Stimulated activated CD8-positive, alpha-beta memory T cell treated with anti-CD3 and anti-CD28 coated beads, Interleukin-7, amount 100 ng/mL, for 1 hour (primary cell): ENCODE measurements around the gene CCDC134.

Experiments used
- DNase-seq, 2 donors: peaks; one replicate each; pipeline ENCODE4 v3.0.0-alpha.2; 2020; ENCODE audit warnings: low read depth in 2 of 2

Gene CCDC134

GRCh38 chr22:41800348-41801146, at the start of gene CCDC134:
TSS of gene CCDC134 (plus strand) at chr22:41800679. CDS start at chr22:41808891, 8,212 bp downstream.
- DNase-seq, result peak; percentile 74 to 77

DNA sequence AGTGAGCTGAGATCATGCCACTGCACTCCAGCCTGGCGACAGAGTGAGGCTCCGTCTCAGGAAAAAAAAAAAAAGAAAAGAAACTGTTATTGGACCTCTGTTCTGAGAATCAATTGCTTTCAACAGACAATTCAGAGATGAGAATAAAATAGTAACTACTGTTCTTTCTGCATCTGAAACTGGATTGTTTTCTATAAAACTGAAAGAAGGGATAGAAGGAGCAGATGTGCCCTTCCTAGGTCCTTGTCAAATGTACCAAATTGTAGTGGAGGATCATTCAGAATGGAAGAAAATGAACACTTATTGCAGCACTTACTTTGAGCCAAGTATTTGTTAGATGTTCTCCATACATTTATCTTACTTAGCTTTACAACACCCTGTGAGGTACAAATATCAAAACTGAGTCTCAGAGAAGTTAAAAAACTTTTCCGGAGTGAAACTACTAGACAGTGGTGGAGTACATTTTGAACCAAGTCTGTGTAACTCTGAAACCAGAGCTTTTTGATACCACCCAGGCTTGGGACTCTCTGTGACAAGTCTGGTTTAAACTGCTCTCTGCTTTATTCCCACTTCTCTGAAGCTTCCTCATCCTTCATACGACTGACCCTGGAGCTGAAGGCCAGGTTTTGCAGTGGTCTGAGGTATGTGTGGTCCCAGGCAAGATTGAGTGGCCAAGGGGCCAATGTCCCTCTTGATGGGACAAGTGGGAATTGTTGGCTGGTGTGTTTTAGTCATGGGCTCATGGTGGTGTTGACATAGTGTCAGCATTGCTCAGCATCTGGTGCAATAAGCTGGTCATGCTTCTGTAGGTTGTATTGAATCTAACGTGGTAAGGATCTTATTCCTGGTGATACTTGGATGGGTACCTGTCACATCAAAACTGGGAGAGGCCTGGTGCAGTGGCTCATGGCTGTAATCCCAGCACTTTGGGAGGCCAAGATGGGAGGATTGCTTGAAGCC, 48.2 kb upstream of the CCDC134 start:
- DNase-seq, result no peak

- DNase-seq, result no peak
Measured at GRCh38 chr22:41753984-41754383, 46.5 kb upstream of the CCDC134 start.

- no peak for DNase-seq
Measured at GRCh38 chr22:41757502-41757901, 43.0 kb upstream of the CCDC134 start.

DNA sequence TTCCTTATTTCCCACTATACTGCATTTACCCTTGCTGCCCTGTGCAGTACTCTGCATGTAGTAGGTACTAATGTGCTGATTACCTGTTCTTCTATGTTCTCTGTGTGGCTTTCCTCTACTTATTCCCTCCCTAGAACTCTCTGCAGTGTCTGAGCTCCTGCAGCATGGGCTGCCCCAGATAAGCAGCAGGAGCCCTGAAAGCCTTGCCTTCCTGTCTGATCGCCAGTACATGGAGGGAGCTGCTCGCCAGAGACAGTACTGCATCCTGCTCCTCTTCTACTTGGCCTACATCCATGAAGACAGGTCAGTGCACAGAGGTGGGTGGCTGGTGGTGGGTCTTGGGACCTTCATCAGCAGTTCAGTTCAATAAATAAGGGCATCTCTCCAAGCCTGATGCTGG, 42.2 kb upstream of the CCDC134 start:
- DNase-seq, result no peak

GRCh38 chr22:41762980-41763779, 37.3 kb upstream of the CCDC134 start:
- no peak for DNase-seq

GRCh38 chr22:41766476-41766875, 34.0 kb upstream of the CCDC134 start:
- no peak for DNase-seq

DNA sequence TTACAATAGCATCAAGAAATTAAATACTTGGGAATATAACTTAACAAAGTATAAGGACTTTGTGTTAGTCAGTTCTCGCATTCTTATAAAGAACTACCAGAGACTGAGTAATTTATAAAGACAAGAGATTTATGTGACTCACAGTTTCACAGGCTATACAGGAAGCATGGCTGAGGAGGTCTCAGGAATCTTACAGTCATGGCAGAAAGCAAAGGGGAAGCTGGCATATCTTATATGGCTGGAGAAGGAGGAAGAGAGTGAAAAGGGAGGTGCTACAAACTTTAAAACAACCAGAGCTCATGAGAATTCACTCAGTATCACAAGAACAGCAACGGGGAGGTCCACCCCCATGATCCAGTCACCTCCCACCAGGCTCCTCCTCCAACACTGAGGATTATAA, 32.0 kb upstream of the CCDC134 start:
- no peak for DNase-seq

DNA sequence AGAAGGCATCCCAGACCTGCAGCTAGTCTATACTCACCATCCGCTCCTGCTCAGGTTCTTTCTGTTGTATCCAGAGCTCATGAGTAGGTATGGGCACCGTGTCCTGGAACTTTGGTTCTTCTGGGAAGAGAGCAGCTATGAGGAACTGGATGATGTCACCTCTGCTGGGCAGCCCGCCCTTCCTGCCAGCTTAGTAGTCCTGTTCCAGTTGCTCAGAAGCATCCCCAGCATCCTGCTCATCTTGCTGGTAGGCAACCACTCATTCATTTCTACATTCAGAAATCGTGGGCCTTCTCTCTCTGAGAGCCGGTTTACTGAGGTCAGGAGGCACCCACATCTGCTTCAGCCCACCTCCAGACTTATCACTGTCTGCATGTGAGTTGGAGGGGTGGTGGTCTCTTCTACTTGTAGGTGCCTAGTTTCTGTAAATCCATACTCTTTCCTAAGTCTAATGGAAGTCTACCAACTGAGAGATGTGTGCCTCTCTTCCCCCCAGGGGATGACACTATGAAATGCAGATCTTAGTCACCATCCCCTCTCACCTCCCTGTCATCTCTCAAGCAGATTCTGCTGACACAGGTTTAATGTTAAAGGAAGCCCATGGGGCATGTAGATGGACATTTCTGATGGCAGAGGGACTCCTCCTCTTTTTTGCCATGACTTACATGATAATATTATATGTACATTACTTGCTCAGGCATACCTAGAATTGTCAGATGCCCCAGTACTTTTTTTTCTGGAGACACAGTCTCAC, 29.6 kb upstream of the CCDC134 start:
- DNase-seq, result no peak

- no peak for DNase-seq
Measured at GRCh38 chr22:41772198-41772597, 28.3 kb upstream of the CCDC134 start.

GRCh38 chr22:41772645-41773044, 27.8 kb upstream of the CCDC134 start:
- no peak for DNase-seq

GRCh38 chr22:41775338-41775737, 25.1 kb upstream of the CCDC134 start:
- no peak for DNase-seq

GRCh38 chr22:41775976-41776375, 24.5 kb upstream of the CCDC134 start:
- no peak for DNase-seq

DNA sequence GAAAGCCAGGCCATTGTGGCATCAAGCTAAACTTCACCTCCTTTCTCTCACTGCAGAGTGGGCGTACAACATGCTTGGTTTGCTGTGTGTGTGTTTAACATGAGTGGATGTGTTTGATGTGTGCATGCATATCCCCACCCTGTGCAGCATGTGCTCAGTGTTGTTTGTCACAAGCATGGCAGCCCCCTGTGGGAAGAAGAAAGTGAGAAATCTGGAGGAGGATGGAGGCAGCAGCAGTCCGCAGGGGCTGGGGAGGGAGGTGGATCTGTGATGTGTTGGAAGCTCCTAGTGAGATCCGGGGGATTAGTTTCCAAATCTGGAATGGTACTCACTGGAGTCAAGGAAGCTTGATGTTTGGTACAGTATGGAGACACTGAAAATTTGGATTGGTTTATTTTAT, 24.1 kb upstream of the CCDC134 start:
- no peak for DNase-seq

DNA sequence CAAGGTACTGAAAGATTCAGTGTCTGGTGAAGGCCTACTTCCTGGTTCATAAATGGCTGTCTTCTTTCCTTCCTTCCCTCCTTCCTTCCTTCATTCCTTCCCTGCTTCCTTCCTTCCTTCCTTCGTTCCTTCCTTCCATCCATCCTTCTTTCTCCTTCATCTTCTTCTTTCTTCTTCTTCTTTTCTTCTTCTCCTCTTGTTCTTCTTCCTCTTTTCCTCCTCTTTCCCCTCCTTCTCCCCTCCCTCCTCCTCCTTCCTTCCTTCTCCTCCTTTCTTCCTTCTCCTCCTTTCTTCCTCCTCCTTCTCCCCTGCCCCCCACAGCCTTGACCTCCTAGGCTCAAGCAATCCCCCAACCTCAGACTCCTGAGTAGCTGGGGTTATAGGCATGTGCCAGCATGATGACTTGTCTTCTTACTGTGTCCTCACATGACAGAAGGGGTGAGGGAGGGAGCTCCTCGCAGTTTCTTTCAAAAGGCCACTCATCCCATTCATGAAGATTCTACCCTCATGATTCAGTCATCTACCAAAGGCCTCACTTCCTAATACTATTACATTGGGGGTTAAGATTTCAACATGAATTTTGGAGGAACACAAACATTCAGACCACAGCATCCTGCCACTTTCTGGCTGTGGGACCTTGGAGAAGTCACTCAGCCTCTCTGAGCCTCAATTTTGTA, 22.6 kb upstream of the CCDC134 start:
- DNase-seq, result no peak

DNA sequence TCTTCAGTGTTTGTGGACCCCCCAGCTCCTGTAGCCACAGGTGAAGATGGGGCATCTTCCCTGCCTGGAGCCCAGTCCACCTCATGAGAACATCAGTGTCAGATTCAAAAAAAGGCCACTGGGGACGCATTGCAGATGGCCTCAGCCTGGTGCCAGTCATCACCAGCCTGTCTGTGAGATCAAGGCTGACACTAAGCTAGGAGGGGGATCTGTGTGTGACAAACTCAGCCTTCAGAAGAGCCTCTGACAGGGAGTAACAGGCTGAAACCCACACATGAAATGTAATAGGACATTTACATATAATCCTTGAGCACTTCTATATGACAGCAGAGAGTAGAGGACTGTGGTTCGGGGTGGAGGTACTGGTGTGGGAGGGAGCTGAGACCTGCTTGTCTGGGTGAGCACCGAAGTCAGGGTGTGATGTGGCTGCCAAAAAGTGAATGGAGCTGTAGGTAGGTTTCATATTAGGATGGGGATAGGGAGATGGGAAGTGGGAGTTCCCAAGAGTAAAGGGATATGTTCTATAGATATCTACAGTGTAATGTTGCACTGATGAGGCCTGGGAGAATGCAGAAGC, 20.5 kb upstream of the CCDC134 start:
- no peak for DNase-seq

DNA sequence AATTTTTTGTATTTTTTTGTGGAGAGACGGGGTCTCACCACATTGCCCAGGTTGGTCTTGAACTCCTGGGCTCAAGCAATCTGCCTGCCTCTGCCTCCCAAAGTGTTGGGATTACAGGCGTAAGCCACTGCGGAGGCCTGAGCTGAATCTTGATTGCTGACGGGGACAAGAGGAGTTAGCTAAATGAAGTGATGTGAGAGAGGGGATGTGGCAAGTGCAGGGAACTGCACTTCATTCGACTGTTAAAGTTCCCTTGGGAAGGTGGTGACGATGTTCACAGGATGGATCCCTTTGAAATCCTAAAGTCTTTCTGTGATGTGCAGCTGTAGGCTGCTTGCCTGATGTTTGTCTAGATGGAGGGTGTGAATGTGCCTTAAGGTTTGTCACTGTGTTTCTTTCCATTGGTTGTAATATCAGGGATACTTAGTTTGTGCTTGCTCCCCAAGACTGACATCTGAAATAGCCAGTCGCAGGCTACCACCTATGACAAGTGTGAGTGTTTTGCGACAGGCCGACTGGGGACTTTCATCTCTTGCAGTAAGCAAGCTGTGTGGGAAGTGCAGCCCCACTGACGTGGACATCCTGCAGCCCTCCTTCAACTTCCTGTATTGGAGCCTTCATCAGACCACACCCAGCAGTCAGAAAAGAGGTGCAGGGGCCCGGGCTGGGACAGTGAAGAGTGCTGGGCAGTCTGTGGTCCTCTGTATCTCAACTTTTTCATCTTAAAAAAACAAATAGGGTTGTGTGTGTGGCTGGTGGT, 19.6 kb upstream of the CCDC134 start:
- DNase-seq, result peak; percentile 68 to 73

- DNase-seq, result no peak
Measured at GRCh38 chr22:41781507-41781906, 19.0 kb upstream of the CCDC134 start.

GRCh38 chr22:41782316-41782715, 18.2 kb upstream of the CCDC134 start:
- DNase-seq, result peak in 1 of 2 donors; percentile 4
